Smooth muscle cell (in vitro differentiated cells): Measurements from ENCODE around the gene METTL3. TPM values are rescaled to one million over a fixed set of nuclear protein-coding genes. Genes with fewer than 3 reads are reported as not detected.
A peak's percentile ranks its signal among the peaks of the same experiment; 100 is the strongest.

Experiments
- DNase-seq: peaks from one replicate; lab custom pipeline; 2025; ENCODE audit not compliant: unreplicated experiment; lab: John Stamatoyannopoulos, UW
- H2AFZ ChIP-seq: fragments of 200-600 bp; sonication (generic); 2 replicates; pipeline ENCODE4 v1.6.0; 2016; ENCODE audit warnings: antibody characterized with exemption, low read depth, mild to moderate bottlenecking
- H3F3A ChIP-seq: fragments of 200-600 bp; sonication (generic); 2 replicates; pipeline ENCODE4 v1.6.0; 2017; ENCODE audit warnings: antibody characterized with exemption, low read depth
- H3K27ac ChIP-seq: fragments of 200-600 bp; sonication (generic); 2 replicates; pipeline ENCODE4 v1.5.1; 2016; ENCODE audit warnings: low read depth, mild to moderate bottlenecking
- H3K27me3 ChIP-seq: fragments of 200-600 bp; sonication (generic); 2 replicates; pipeline ENCODE4 v1.6.1; 2016; ENCODE audit warnings: low read depth, mild to moderate bottlenecking
- H3K36me3 ChIP-seq: fragments of 200-600 bp; sonication (generic); 2 replicates; pipeline ENCODE4 v1.5.1; 2016; ENCODE audit warnings: low read depth
- H3K4me1 ChIP-seq: fragments of 200-600 bp; sonication (generic); 2 replicates; pipeline ENCODE4 v1.5.1; 2016; ENCODE audit warnings: low read depth
- H3K4me2 ChIP-seq: fragments of 200-600 bp; sonication (generic); 2 replicates; pipeline ENCODE4 v1.6.0; 2016; ENCODE audit warnings: mild to moderate bottlenecking
- H3K4me3 ChIP-seq: fragments of 200-600 bp; sonication (generic); 2 replicates; pipeline ENCODE4 v1.5.1; 2016; ENCODE audit warnings: mild to moderate bottlenecking
- H3K79me2 ChIP-seq: fragments of 200-600 bp; sonication (generic); 2 replicates; pipeline ENCODE4 v1.6.0; 2016; ENCODE audit warnings: low read depth, mild to moderate bottlenecking
- H3K9ac ChIP-seq: fragments of 200-600 bp; sonication (generic); 2 replicates; pipeline ENCODE4 v1.6.0; 2016; ENCODE audit warnings: low read depth
- H3K9me3 ChIP-seq: fragments of 200-600 bp; sonication (generic); replicated peaks from 2 replicates; pipeline ENCODE4 v1.5.1; 2016; ENCODE audit warnings: low read depth
- H4K20me1 ChIP-seq: fragments of 200-600 bp; sonication (generic); 2 replicates; pipeline ENCODE4 v1.6.0; 2016; ENCODE audit warnings: low read depth
- WGBS: methylation state at CpG from one replicate; pipeline ENCODE4 v1.1.7; 2016; ENCODE audit warnings: low lambda C conversion rate; 5-methylcytosine and 5-hydroxymethylcytosine counted together
- polyA plus RNA-seq: library from polyadenylated mRNA; unstranded; fragments of >200 nt; fragmentation: Nextera tagmentation; extraction: Ambion mirVana; gene quantifications from 2 replicates; pipeline ENCODE4 v1.2.1, GENCODE V29; 2016
- total RNA-seq: library from RNA; depleted of rRNA; stranded (reverse); fragments of >200 nt; gene quantifications from 2 replicates; pipeline ENCODE4 v1.2.3, GENCODE V29; 2014
- TF ChIP-seq, protein P1 (sequence below): fragments of 200-600 bp; sonication (generic); IDR thresholded peaks from 2 replicates; pipeline ENCODE4 v1.5.1; 2017; ENCODE audit warnings: borderline replicate concordance, mild to moderate bottlenecking, antibody characterized with exemption; ENCODE audit not compliant: insufficient read depth, poor library complexity, severe bottlenecking

The METTL3 gene
- total and polyA plus RNA-seq, 2 experiments from 2014 or later, result 25.5 to 37.6 TPM

DNA sequence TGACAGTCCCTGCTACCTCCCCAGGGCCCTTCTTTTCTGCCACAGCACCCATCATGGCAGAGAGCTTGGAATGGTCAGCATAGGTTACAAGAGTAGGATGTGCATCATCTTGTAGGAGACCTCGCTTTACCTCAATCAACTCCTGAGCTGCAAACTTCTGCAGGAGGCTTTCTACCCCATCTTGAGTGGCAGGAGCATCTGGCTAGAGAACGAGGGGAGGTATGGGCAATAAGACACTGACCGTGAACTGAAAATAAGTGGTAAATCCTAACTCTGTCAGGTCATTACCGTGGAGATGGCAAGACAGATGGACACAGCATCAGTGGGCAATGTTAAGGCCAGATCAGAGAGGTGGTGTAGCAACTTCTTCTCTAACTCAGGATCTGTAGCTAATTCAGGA is 7.8 kb downstream of the METTL3 start:
- peaks cover 13% of the 10 kb centered on the region for H4K20me1 ChIP-seq
- no peak overlapping the region for H3K4me2 ChIP-seq
- DNase-seq, result no peak
- WGBS, result 93% methylated on average over 4 of the region's 4 CpGs
- H3K4me3 ChIP-seq, result no peak overlapping the region
- no peaks in the 10 kb centered on the region for H3K27me3 ChIP-seq
- TF ChIP-seq, protein P1, sequence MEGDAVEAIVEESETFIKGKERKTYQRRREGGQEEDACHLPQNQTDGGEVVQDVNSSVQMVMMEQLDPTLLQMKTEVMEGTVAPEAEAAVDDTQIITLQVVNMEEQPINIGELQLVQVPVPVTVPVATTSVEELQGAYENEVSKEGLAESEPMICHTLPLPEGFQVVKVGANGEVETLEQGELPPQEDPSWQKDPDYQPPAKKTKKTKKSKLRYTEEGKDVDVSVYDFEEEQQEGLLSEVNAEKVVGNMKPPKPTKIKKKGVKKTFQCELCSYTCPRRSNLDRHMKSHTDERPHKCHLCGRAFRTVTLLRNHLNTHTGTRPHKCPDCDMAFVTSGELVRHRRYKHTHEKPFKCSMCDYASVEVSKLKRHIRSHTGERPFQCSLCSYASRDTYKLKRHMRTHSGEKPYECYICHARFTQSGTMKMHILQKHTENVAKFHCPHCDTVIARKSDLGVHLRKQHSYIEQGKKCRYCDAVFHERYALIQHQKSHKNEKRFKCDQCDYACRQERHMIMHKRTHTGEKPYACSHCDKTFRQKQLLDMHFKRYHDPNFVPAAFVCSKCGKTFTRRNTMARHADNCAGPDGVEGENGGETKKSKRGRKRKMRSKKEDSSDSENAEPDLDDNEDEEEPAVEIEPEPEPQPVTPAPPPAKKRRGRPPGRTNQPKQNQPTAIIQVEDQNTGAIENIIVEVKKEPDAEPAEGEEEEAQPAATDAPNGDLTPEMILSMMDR, result no peak
- H3F3A ChIP-seq, result peaks cover 22% of the 10 kb centered on the region
- H3K79me2 ChIP-seq, result peaks cover 40% of the 10 kb centered on the region
- no peaks in the 10 kb centered on the region for H3K4me1 ChIP-seq
- no peak overlapping the region for H3K27ac ChIP-seq
- no peak overlapping the region for H3K9ac ChIP-seq
- H3K9me3 ChIP-seq, result no peaks in the 10 kb centered on the region
- H3K36me3 ChIP-seq, result peaks cover 14% of the 10 kb centered on the region
- H2AFZ ChIP-seq, result no peak overlapping the region

DNA sequence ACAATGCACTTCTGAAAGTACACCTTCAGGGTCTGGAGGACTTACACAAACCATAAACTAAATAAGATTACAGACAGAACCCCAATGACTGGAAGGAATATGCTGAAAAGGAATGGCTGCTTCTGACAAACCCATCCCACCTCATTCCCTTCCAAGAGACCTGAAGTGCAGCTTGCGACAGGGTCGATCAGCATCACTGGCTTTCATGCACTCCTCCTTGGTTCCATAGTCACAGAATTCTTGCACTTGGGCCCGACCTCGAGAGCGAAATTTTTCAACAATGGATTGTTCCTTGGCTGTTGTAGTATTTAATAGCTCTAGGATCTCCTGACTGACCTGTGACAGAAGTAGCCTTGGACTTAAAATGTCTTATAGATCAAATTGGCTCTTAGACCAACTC is 9.6 kb downstream of the METTL3 start:
- over 99% methylated on average over 5 of the region's 5 CpGs for WGBS
- H3F3A ChIP-seq, result peaks cover 26% of the 10 kb centered on the region
- H3K36me3 ChIP-seq, result peaks cover 14% of the 10 kb centered on the region
- H3K9ac ChIP-seq, result no peak overlapping the region
- H3K27me3 ChIP-seq, result no peaks in the 10 kb centered on the region
- H4K20me1 ChIP-seq, result peaks cover 12% of the 10 kb centered on the region
- H2AFZ ChIP-seq, result no peak overlapping the region
- no peak overlapping the region for H3K4me3 ChIP-seq
- H3K9me3 ChIP-seq, result no peaks in the 10 kb centered on the region
- no peak overlapping the region for H3K4me2 ChIP-seq
- H3K27ac ChIP-seq, result no peak overlapping the region
- H3K79me2 ChIP-seq, result peaks cover 22% of the 10 kb centered on the region
- DNase-seq, result no peak
- H3K4me1 ChIP-seq, result no peaks in the 10 kb centered on the region
- TF ChIP-seq, protein P1, result no peak

DNA sequence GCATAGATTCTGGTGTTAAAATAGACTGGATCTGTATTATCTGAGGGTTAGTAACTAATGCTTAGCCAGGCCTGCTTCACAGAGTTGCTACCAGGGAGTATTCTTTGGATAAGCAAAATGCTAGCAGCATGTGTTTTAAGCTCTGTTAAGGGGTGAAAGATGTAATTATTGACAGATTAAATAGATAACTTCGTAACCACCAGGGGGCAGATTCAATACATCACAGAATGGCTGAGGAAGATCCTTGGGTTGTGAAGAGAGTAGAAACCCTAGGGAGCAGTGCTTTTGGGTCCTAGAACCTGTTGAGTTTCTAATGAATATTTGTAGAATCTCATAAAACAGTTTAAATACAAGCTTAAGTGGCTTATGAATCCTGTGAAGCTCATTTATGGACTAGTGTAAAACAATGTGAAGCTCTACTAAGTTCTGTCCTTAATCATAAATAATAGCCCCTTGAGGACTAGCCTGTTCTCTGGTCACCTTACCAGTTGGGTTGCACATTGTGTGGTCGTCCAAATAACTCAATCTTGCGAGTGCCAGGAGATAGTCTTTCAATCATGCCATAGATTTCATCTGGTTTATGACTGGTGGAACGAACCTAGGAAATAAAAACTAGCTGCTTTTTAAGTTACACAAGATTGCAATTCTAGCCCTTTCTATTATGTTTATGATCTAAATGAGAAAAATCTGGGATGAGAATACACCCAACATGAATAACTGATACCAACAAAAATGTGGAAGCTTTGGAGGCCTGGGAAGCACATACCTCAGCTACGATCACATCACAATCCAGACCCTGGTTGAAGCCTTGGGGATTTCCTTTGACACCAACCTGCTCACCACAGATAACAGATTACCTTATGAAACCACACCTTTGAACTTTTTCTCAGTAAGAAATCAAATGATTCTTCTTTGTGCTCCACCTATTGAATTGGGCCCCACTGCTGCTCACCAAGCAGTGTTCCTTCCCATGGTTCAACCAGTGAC is 12.3 kb downstream of the METTL3 start:
- 73% methylated on average over 5 of the region's 5 CpGs for WGBS
- TF ChIP-seq, protein P1, result peak; percentile 47

More for the DNA sequence above, 12.3 kb downstream of the METTL3 start:
- Histone ChIP-seq H3K4me3 (no peak overlapping the region), H4K20me1 (no peaks in the 10 kb centered on the region), H3F3A (peaks cover 24% of the 10 kb centered on the region), H2AFZ (no peak overlapping the region), H3K4me2 (no peak overlapping the region), H3K36me3 (peaks cover 26% of the 10 kb centered on the region), H3K27ac (peak overlapping the region; percentile 13), H3K79me2 (no peaks in the 10 kb centered on the region), H3K9ac (no peak overlapping the region), H3K9me3 (no peaks in the 10 kb centered on the region), H3K4me1 (no peaks in the 10 kb centered on the region), H3K27me3 (no peaks in the 10 kb centered on the region)
- DNase-seq, result no peak
